Activated CD8-positive, alpha-beta T cell treated with anti-CD3 and anti-CD28 coated beads, Interleukin-2, amount 10 ng/mL, durations not matched to agents 7 days and 5 days (primary cell): Measurements from ENCODE around the gene KLF7. TPM values are rescaled to one million over a fixed set of nuclear protein-coding genes. Genes with fewer than 3 reads are reported as not detected.
A peak's percentile ranks its signal among the peaks of the same experiment; 100 is the strongest.

Source experiments
- ATAC-seq: fragments of 150-1000 bp; cut with Tn5 transposase; one replicate; pipeline ENCODE4 v1.10.0; 2021; ENCODE audit warnings: moderate library complexity
- CTCF ChIA-PET: fragments of 350-600 bp; sonication (Branson Sonifier 250); formaldehyde crosslinking; loops from one replicate; lab custom pipeline; 2021; ENCODE audit warnings: antibody characterized with exemption; lab: Charles Lee
- POLR2A ChIA-PET: fragments of 350-600 bp; sonication (Branson Sonifier 250); formaldehyde crosslinking; loops from one replicate; lab custom pipeline; 2021; ENCODE audit warnings: antibody characterized with exemption; lab: Charles Lee
- DNase-seq: peaks from one replicate; pipeline ENCODE4 v3.0.0-alpha.2; 2020
- H3K27ac Mint-ChIP-seq: one replicate; pipeline ENCODE4 v1.8.0; 2021; ENCODE audit warnings: mild to moderate bottlenecking, mixed read lengths
- H3K27me3 Mint-ChIP-seq: one replicate; pipeline ENCODE4 v1.8.0; 2021; ENCODE audit warnings: low read depth, mixed read lengths
- H3K36me3 Mint-ChIP-seq: one replicate; pipeline ENCODE4 v1.8.0; 2021; ENCODE audit warnings: low read depth, mixed read lengths
- H3K4me1 Mint-ChIP-seq: one replicate; pipeline ENCODE4 v1.8.0; 2021; ENCODE audit warnings: low read depth, mixed read lengths
- H3K4me3 Mint-ChIP-seq: one replicate; pipeline ENCODE4 v1.8.0; 2021; ENCODE audit warnings: mild to moderate bottlenecking, mixed read lengths
- H3K9me3 Mint-ChIP-seq: one replicate; pipeline ENCODE4 v1.8.0; 2022; ENCODE audit warnings: mixed read lengths; ENCODE audit not compliant: insufficient read depth
- total RNA-seq, 2 experiments: library from RNA; stranded (reverse); gene quantifications; one replicate each; pipeline ENCODE4 v1.2.3, GENCODE V29; 2021

The KLF7 gene
- total RNA-seq, 2 experiments from 2014 or later: 16.5 to 19.2 TPM

DNA sequence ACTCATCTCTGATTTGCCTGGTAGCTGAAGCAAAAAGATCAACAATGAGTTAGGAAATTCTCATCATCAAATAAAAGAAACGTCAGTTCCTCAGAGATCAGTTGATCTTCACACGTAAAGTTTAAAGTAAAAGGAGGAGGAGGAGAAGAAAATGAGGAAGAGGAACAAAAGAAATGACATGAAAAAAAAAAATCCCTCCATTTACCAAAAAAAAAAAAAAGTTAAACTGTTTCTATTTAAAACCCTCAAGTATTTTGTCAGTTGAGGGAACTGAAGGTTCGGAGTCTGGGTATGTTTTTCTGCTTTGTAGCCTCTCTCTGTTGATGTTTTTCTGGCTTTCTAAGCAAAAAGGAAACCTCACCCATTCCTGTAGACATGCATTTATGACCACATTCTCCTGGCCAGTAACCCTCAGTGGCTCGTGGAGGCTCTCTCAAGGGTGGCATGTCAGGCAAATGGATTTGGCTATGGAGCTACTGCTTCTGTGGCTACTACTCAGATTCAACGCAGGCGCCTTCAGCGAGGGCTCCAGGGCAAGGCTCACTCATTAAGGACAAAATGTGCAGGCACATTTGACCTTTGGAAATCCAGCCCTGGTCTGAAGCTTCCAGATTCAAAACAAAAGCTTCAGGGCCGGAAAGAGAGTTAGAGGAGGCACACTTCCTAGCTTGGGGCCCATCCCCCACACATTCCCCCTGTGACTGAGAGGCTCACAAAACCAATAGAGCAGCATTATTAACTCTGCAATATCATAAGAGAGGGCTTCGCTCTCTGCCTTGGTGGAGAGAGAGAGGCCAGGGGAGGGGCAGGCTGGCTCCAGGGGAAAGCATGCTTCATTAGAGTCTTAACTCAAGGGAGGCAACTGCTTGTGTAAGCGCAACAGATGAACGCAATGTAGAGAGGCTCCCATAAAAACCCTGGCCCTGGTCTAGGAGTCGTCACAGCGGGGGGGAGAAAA lies 22.3 kb downstream of the KLF7 start:
- H3K27me3 Mint-ChIP-seq: peaks cover 2% of the 10 kb centered on the region
- peak; percentile 73 for DNase-seq
- ATAC-seq: peak; percentile 82
- H3K4me1 Mint-ChIP-seq: peaks cover 54% of the 10 kb centered on the region
- ChIA-PET POLR2A (interaction anchor here (0.7 to 5.2 kb wide), 10 partner anchors 10 to 387 kb away, joined by 3 to 84 read pairs (median 6); partner anchors contain the start of genes CREB1 and KLF7), CTCF (interaction anchor here (0.8 to 4.1 kb wide), 19 partner anchors 9 to 448 kb away, joined by 3 to 71 read pairs (median 4); partner anchors contain the start of gene KLF7)
- H3K4me3 Mint-ChIP-seq: peak overlapping the region; percentile 56
- H3K27ac Mint-ChIP-seq: peak overlapping the region; percentile 92
- peaks cover 62% of the 10 kb centered on the region for H3K36me3 Mint-ChIP-seq
- H3K9me3 Mint-ChIP-seq: no peaks in the 10 kb centered on the region

- peak overlapping the region; percentile 56 for H3K4me3 Mint-ChIP-seq
- peak; percentile 35 for DNase-seq
- no peaks in the 10 kb centered on the region for H3K9me3 Mint-ChIP-seq
- peaks cover 53% of the 10 kb centered on the region for H3K4me1 Mint-ChIP-seq
- ChIA-PET CTCF (interaction anchor here (0.5 to 4.1 kb wide), 18 partner anchors 9 to 342 kb away, joined by 3 to 71 read pairs (median 4); partner anchors contain the start of gene KLF7), POLR2A (interaction anchor here (0.9 to 5.2 kb wide), 7 partner anchors 11 to 331 kb away, joined by 3 to 84 read pairs (median 5); partner anchors contain the start of gene KLF7)
- peaks cover 2% of the 10 kb centered on the region for H3K27me3 Mint-ChIP-seq
- ATAC-seq: peak; percentile 28
- H3K27ac Mint-ChIP-seq: peak overlapping the region; percentile 92
- peaks cover 54% of the 10 kb centered on the region for H3K36me3 Mint-ChIP-seq
Observed at GRCh38 chr2:207142461-207142860, 23.3 kb downstream of the KLF7 start.

GRCh38 chr2:207141386-207141785 lies 24.4 kb downstream of the KLF7 start:
- Mint-ChIP-seq H3K4me3 (no peak overlapping the region), H3K36me3 (peaks cover 46% of the 10 kb centered on the region), H3K4me1 (peaks cover 55% of the 10 kb centered on the region), H3K27me3 (peaks cover 2% of the 10 kb centered on the region), H3K27ac (peak overlapping the region; percentile 63), H3K9me3 (no peaks in the 10 kb centered on the region)
- ChIA-PET CTCF (interaction anchor here (1.0 to 4.1 kb wide), 9 partner anchors 9 to 341 kb away, joined by 3 to 71 read pairs (median 9); partner anchors contain the start of gene KLF7), POLR2A (interaction anchor here (0.6 to 5.2 kb wide), 5 partner anchors 14 to 143 kb away, joined by 3 to 84 read pairs (median 9); partner anchors contain the start of gene KLF7)
- ATAC-seq: no peak
- DNase-seq: no peak

- ChIA-PET POLR2A (interaction anchor here (0.9 to 5.2 kb wide), 2 partner anchors 25 to 391 kb away, joined by 3 to 84 read pairs; partner anchors contain the start of gene KLF7), CTCF (no interaction called here)
- no peak overlapping the region for H3K27ac Mint-ChIP-seq
- peaks cover 38% of the 10 kb centered on the region for H3K36me3 Mint-ChIP-seq
- DNase-seq (no peak), ATAC-seq (no peak)
- H3K27me3 Mint-ChIP-seq: no peaks in the 10 kb centered on the region
- H3K4me3 Mint-ChIP-seq: no peak overlapping the region
- H3K9me3 Mint-ChIP-seq: no peaks in the 10 kb centered on the region
- peaks cover 58% of the 10 kb centered on the region for H3K4me1 Mint-ChIP-seq
Observed at GRCh38 chr2:207140265-207140664, 25.5 kb downstream of the KLF7 start.

DNA sequence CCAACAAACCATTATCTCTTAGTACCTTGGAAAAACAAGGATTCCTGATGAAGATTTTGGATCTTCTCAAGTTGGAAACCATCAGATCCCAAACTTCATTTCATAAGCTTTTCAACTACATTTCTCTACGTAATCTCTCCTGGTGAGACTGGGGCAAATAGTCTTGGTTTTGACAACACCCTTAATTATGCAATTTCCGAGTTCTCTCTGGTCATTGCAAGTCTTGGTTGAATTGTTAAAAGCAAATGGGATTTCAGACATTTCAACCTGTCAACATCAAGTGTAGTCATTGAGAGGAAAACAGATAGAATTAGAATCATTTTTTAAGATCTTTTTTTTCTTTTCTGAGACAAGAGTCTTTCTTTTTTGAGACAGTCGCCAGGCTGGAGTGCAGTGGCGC lies 26.2 kb downstream of the KLF7 start:
- no peaks in the 10 kb centered on the region for H3K9me3 Mint-ChIP-seq
- DNase-seq (no peak), ATAC-seq (no peak)
- peaks cover 33% of the 10 kb centered on the region for H3K36me3 Mint-ChIP-seq
- H3K27me3 Mint-ChIP-seq: no peaks in the 10 kb centered on the region
- H3K4me3 Mint-ChIP-seq: no peak overlapping the region
- CTCF ChIA-PET: no interaction called here
- H3K27ac Mint-ChIP-seq: no peak overlapping the region
- POLR2A ChIA-PET: interaction anchor here (0.9 kb wide), 1 partner anchor 391 kb away, joined by 3 read pairs; no protein-coding TSS in a partner anchor
- H3K4me1 Mint-ChIP-seq: peaks cover 54% of the 10 kb centered on the region

DNA sequence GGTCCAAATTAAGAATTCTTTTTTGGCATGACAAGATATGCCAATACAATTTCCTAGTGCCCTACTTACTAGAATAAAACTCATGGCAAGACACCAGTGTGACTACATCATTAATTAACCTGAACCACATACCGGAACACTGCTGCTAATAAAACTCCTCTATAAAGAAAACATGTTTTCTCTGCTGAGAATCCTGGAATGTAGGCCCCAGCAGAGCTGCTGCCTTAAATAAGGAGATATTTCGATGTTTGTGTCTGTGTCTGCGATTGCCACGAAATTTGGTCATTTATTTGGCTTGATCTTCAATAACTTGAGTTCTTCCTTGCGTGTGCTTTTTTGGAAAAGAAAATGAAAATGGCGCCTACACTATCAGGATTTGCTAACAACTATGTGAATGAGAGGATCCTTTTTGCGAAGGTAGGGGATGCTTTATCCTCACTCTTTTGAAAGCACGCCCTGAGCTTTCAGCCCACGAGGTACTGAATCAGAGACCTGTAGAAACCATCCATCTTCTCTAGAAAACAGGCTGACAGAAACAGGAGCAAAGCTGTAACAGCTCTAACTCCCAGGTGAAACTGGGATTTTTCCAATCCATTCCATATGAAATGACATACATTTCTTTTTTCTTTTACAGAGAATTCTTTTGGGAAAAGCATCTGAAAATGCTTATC lies 27.0 kb downstream of the KLF7 start:
- Mint-ChIP-seq H3K4me1 (peaks cover 48% of the 10 kb centered on the region), H3K27me3 (no peaks in the 10 kb centered on the region), H3K36me3 (peaks cover 31% of the 10 kb centered on the region), H3K4me3 (no peak overlapping the region), H3K9me3 (no peaks in the 10 kb centered on the region), H3K27ac (no peak overlapping the region)
- DNase-seq (peak; percentile 3), ATAC-seq (no peak)
- CTCF ChIA-PET: interaction anchor here (1.4 to 1.7 kb wide), 2 partner anchors 17 to 66 kb away, joined by 3 to 4 read pairs; no protein-coding TSS in a partner anchor
- POLR2A ChIA-PET: no interaction called here

- CTCF ChIA-PET: interaction anchor here (1.4 to 1.7 kb wide), 2 partner anchors 18 to 65 kb away, joined by 3 to 4 read pairs; no protein-coding TSS in a partner anchor
- ATAC-seq (no peak), DNase-seq (peak; percentile 9)
- POLR2A ChIA-PET: no interaction called here
- Mint-ChIP-seq H3K27ac (no peak overlapping the region), H3K4me1 (peaks cover 40% of the 10 kb centered on the region), H3K36me3 (peaks cover 37% of the 10 kb centered on the region), H3K4me3 (no peak overlapping the region), H3K9me3 (no peaks in the 10 kb centered on the region), H3K27me3 (no peaks in the 10 kb centered on the region)
Observed at GRCh38 chr2:207137596-207138337, 28.0 kb downstream of the KLF7 start.

GRCh38 chr2:207136874-207137273 lies 28.9 kb downstream of the KLF7 start:
- no peaks in the 10 kb centered on the region for H3K27me3 Mint-ChIP-seq
- DNase-seq: peak; percentile 4
- ATAC-seq: no peak
- no peak overlapping the region for H3K27ac Mint-ChIP-seq
- POLR2A ChIA-PET: no interaction called here
- H3K4me1 Mint-ChIP-seq: peaks cover 35% of the 10 kb centered on the region
- no peaks in the 10 kb centered on the region for H3K9me3 Mint-ChIP-seq
- no peak overlapping the region for H3K4me3 Mint-ChIP-seq
- peaks cover 33% of the 10 kb centered on the region for H3K36me3 Mint-ChIP-seq
- CTCF ChIA-PET: no interaction called here

GRCh38 chr2:207135801-207136457 lies 29.8 kb downstream of the KLF7 start:
- peaks cover 35% of the 10 kb centered on the region for H3K4me1 Mint-ChIP-seq
- no peak for ATAC-seq
- CTCF ChIA-PET: interaction anchor here (0.7 kb wide), 1 partner anchor 129 kb away, joined by 3 read pairs; no protein-coding TSS in a partner anchor
- no peak overlapping the region for H3K4me3 Mint-ChIP-seq
- no peaks in the 10 kb centered on the region for H3K9me3 Mint-ChIP-seq
- H3K36me3 Mint-ChIP-seq: peaks cover 33% of the 10 kb centered on the region
- POLR2A ChIA-PET: no interaction called here
- peak; percentile 15 for DNase-seq
- peak overlapping the region; percentile 28 for H3K27ac Mint-ChIP-seq
- no peaks in the 10 kb centered on the region for H3K27me3 Mint-ChIP-seq

DNA sequence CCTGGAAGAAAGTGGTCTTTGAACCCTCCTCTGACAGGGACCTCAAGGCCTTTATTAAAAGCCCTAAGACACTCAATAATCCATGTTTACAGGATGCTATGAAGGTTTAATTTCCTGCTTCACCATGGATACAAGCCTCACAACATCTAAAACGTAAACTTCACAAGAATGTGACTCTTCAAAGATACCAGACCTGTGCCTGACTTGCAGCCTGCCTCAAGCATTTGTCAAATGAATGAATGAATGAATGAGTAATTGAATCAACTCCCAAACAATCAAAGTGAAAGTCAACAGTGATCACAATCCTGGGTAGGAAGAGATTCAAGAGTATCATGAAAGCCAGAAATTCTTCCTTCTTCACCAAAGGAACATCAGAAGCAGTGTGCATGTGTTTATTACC lies 30.4 kb downstream of the KLF7 start:
- ATAC-seq (peak; percentile 65), DNase-seq (peak; percentile 10)
- Mint-ChIP-seq H3K4me1 (peaks cover 35% of the 10 kb centered on the region), H3K27me3 (no peaks in the 10 kb centered on the region), H3K36me3 (peaks cover 34% of the 10 kb centered on the region), H3K27ac (no peak overlapping the region), H3K9me3 (no peaks in the 10 kb centered on the region), H3K4me3 (no peak overlapping the region)
- ChIA-PET POLR2A (no interaction called here), CTCF (interaction anchor here (0.7 to 1.1 kb wide), 2 partner anchors 128 to 334 kb away, joined by 3 read pairs; no protein-coding TSS in a partner anchor)
